GM12878 (cell line): ENCODE data around the gene MAT1A. TPM values are rescaled to one million over a fixed set of nuclear protein-coding genes. Genes with fewer than 3 reads are reported as not detected.
"Not testable (repeated sequence)": the region's sequence is repeated elsewhere in the genome, so short reads cannot be mapped to it uniquely, and the experiment has no call there.

Source experiments
- ATAC-seq: fragments of 200-7000 bp; cut with Tn5 transposase; 3 replicates; pipeline ENCODE4 v1.9.1; 2020; ENCODE audit warnings: mild to moderate bottlenecking, moderate library complexity
- BruUV-seq: library from RNA; stranded (reverse); fragments of 400-500 nt; replicated peaks from 2 replicates; lab custom pipeline; 2021; lab: Mats Ljungman, UMichigan
- CTCF ChIA-PET: fragments of 300-600 bp; sonication (Branson Sonifier 250); formaldehyde crosslinking; extraction: SDS; loops from one replicate; lab custom pipeline; 2021; ENCODE audit warnings: inconsistent platforms; lab: Yijun Ruan, JAX
- POLR2A ChIA-PET: fragments of 350-600 bp; formaldehyde crosslinking; extraction: SDS; loops from one replicate; lab custom pipeline; 2021; ENCODE audit warnings: inconsistent platforms; lab: Charles Lee
- RAD21 ChIA-PET: fragments of 300-600 bp; sonication (Branson Sonifier 250); formaldehyde crosslinking; loops from one replicate; lab custom pipeline; 2023; ENCODE audit warnings: antibody characterized with exemption; ENCODE audit not compliant: unreplicated experiment; lab: Charles Lee
- SMC1A ChIA-PET: fragments of 300-600 bp; sonication (Branson Sonifier 250); formaldehyde crosslinking; loops from one replicate; lab custom pipeline; 2023; ENCODE audit not compliant: unreplicated experiment, uncharacterized antibody; lab: Charles Lee
- DNase-seq: peaks from one replicate; pipeline ENCODE4 v3.0.0-alpha.2; 2011; ENCODE audit warnings: low read depth, low spot score
- FAIRE-seq: peaks from 3 replicates; lab custom pipeline; 2011; peaks lifted over from hg19 to GRCh38; lab: Jason Lieb, UNC
- H2AFZ ChIP-seq: 2 replicates; pipeline ENCODE4 v1.6.0; 2011; ENCODE audit warnings: low read depth, low read length, control low read depth; ENCODE audit not compliant: control insufficient read depth
- H3K27ac ChIP-seq: 2 replicates; pipeline ENCODE4 v1.5.1; 2011; ENCODE audit warnings: control low read depth; ENCODE audit not compliant: control insufficient read depth, insufficient read depth
- H3K27me3 ChIP-seq, 2 experiments: replicated peaks in 1 of 2; 2 replicates each; pipeline versions ENCODE4 v1.6.0 to v1.6.1; 2011; ENCODE audit warnings: low read length in 1 of 2; ENCODE audit not compliant: control insufficient read depth in 2 of 2, insufficient read depth in 2 of 2
- H3K36me3 ChIP-seq, 2 experiments: 2 replicates each; pipeline ENCODE4 v1.5.1; 2011; ENCODE audit warnings: low read length in 1 of 2; ENCODE audit not compliant: control insufficient read depth in 2 of 2, insufficient read depth in 2 of 2
- H3K4me1 ChIP-seq: 2 replicates; pipeline ENCODE4 v1.6.1; 2011; ENCODE audit warnings: mild to moderate bottlenecking, low read length, moderate library complexity, mixed read lengths; ENCODE audit not compliant: control insufficient read depth, insufficient read depth
- H3K4me2 ChIP-seq: 2 replicates; pipeline ENCODE4 v1.6.0; 2011; ENCODE audit warnings: control low read depth; ENCODE audit not compliant: control insufficient read depth, insufficient read depth
- H3K4me3 ChIP-seq: fragments of 200-600 bp; sonication (generic); 2 replicates; pipeline ENCODE4 v1.5.1; 2016
- H3K79me2 ChIP-seq: 2 replicates; pipeline ENCODE4 v1.6.0; 2011; ENCODE audit warnings: low read length; ENCODE audit not compliant: control insufficient read depth, insufficient read depth
- H3K9ac ChIP-seq: 2 replicates; pipeline ENCODE4 v1.8.0; 2011; ENCODE audit warnings: low read length, control low read depth, mixed read lengths; ENCODE audit not compliant: control insufficient read depth, insufficient read depth
- H3K9me3 ChIP-seq: replicated peaks from 3 replicates; pipeline ENCODE4 v1.5.1; 2011; ENCODE audit warnings: mild to moderate bottlenecking, low read length; ENCODE audit not compliant: control insufficient read depth, insufficient read depth
- H4K20me1 ChIP-seq: 2 replicates; pipeline ENCODE4 v1.6.0; 2011; ENCODE audit not compliant: control insufficient read depth, insufficient read depth
- WGBS: methylation state at CpG from one replicate; pipeline ENCODE4 v1.1.6; 2016; ENCODE audit warnings: low lambda C conversion rate; ENCODE audit not compliant: insufficient replicate concordance, insufficient coverage; ENCODE audit errors: missing lambda C conversion rate; 5-methylcytosine and 5-hydroxymethylcytosine counted together
- in situ Hi-C: fragments of 300-500 bp; cut with MboI; formaldehyde crosslinking; loops from 9 replicates; pipeline ENCODE4 v1.14.3; 2018; ENCODE audit warnings: mixed read lengths
- intact Hi-C: fragments of 100-400 bp; cut with micrococcal nuclease; formaldehyde crosslinking; loops from one replicate; pipeline ENCODE4 v1.14.2; 2022; ENCODE audit not compliant: unreplicated experiment
- polyA plus RNA-seq, 11 experiments: library from polyadenylated mRNA; depleted of rRNA in 4 of 11; unstranded in 6 of 11; stranded (reverse) in 5 of 11; fragments of >200 nt; fragmentation: Nextera tagmentation in 4 of 11; fragmentation: Illumina TruSeq in 1 of 11; extraction: Ambion mirVana in 4 of 11; extraction: Trizol in 1 of 11; gene quantifications; 1 replicate in 1 of 11; 2 replicates in 10 of 11; pipeline versions ENCODE4 v1.2.1 to v1.2.3, GENCODE V29; 2011 to 2016; ENCODE audit warnings: inconsistent platforms in 2 of 11, missing spikeins in 2 of 11, low read depth in 1 of 11
- total RNA-seq, 4 experiments: library from RNA; depleted of rRNA in 3 of 4; stranded (reverse); fragments of >200 nt in 3 of 4; fragmentation: Illumina TruSeq in 1 of 4; extraction: Trizol in 1 of 4; gene quantifications; 2 replicates each; pipeline versions ENCODE4 v1.2.1 to v1.2.3, GENCODE V29; 2013 to 2021

The MAT1A gene
- total and polyA plus RNA-seq, 10 of the 15 experiments (the other 5 are each of a cell fraction or from before 2014, with no cell fraction given): 0.23 TPM; not detected in 9

GRCh38 chr10:80249906-80250305 lies 39.6 kb downstream of the MAT1A start:
- ATAC-seq, H3K4me2 ChIP-seq, H3K79me2 ChIP-seq, RAD21 ChIA-PET, CTCF ChIA-PET, POLR2A ChIA-PET, H2AFZ ChIP-seq, BruUV-seq, H3K9ac ChIP-seq, DNase-seq, H3K27me3 ChIP-seq, H3K4me1 ChIP-seq, H3K36me3 ChIP-seq, intact Hi-C loops, H3K4me3 ChIP-seq, H3K9me3 ChIP-seq, H3K27ac ChIP-seq, SMC1A ChIA-PET, H4K20me1 ChIP-seq, FAIRE-seq: not testable (repeated sequence)
- no CpG with 5 or more reads among the region's 4 CpGs for WGBS
- in situ Hi-C loops: loop anchor here (25.0 kb wide), 1 partner anchor 713 kb away; no protein-coding TSS in a partner anchor

GRCh38 chr10:80247611-80248010 lies 41.8 kb downstream of the MAT1A start:
- SMC1A ChIA-PET, H3K4me3 ChIP-seq, H3K79me2 ChIP-seq, RAD21 ChIA-PET, CTCF ChIA-PET, H3K9me3 ChIP-seq, FAIRE-seq, H3K4me2 ChIP-seq, DNase-seq, H3K4me1 ChIP-seq, ATAC-seq, BruUV-seq, intact Hi-C loops, H3K9ac ChIP-seq, H4K20me1 ChIP-seq, H3K36me3 ChIP-seq, POLR2A ChIA-PET, H2AFZ ChIP-seq, H3K27ac ChIP-seq, H3K27me3 ChIP-seq: not testable (repeated sequence)
- in situ Hi-C loops: loop anchor here (25.0 kb wide), 1 partner anchor 710 kb away; no protein-coding TSS in a partner anchor
- WGBS: 71% methylated on average over 16 of the region's 20 CpGs

- in situ Hi-C loops: loop anchor here (25.0 kb wide), 1 partner anchor 707 kb away; no protein-coding TSS in a partner anchor
- FAIRE-seq, POLR2A ChIA-PET, BruUV-seq, SMC1A ChIA-PET, H3K27ac ChIP-seq, H3K4me2 ChIP-seq, H3K4me1 ChIP-seq, H3K36me3 ChIP-seq, DNase-seq, H3K9me3 ChIP-seq, CTCF ChIA-PET, H3K9ac ChIP-seq, H4K20me1 ChIP-seq, H3K4me3 ChIP-seq, RAD21 ChIA-PET, H3K79me2 ChIP-seq, intact Hi-C loops, ATAC-seq, H2AFZ ChIP-seq, H3K27me3 ChIP-seq: not testable (repeated sequence)
- 23% methylated on average over 3 of the region's 3 CpGs for WGBS
Measured at GRCh38 chr10:80244371-80244770, 45.1 kb downstream of the MAT1A start.

- BruUV-seq, intact Hi-C loops, H3K9me3 ChIP-seq, ATAC-seq, H3K4me2 ChIP-seq, FAIRE-seq, H3K79me2 ChIP-seq, DNase-seq, H2AFZ ChIP-seq, H3K27me3 ChIP-seq, CTCF ChIA-PET, RAD21 ChIA-PET, POLR2A ChIA-PET, SMC1A ChIA-PET, H3K4me1 ChIP-seq, H4K20me1 ChIP-seq, H3K27ac ChIP-seq, H3K4me3 ChIP-seq, H3K36me3 ChIP-seq, H3K9ac ChIP-seq: not testable (repeated sequence)
- no CpG with 5 or more reads among the region's 4 CpGs for WGBS
- in situ Hi-C loops: loop anchor here (25.0 kb wide), 1 partner anchor 705 kb away; no protein-coding TSS in a partner anchor
Measured at GRCh38 chr10:80242341-80242740, 47.1 kb downstream of the MAT1A start.
